ENCODE measurements around the gene ALDH1L1. TPM values are rescaled to one million over a fixed set of nuclear protein-coding genes. Genes with fewer than 3 reads are reported as not detected.

ALDH1L1 gene
- polyA plus RNA-seq, 2 donors, result 3.6 to 5.0 TPM

- H3K4me1 ChIP-seq (ENCODE audit: control insufficient read depth in 2 of 2, insufficient read depth in 2 of 2, low read length in 1 of 2), result no peaks in the 10 kb centered on the region
- no peak overlapping the region for H3K4me3 ChIP-seq (ENCODE audit: low read depth in 1 of 2, low read length in 2 of 2)
- no peaks in the 10 kb centered on the region for H3K9me3 ChIP-seq (ENCODE audit: control insufficient read depth in 2 of 2, insufficient read depth in 1 of 2, low read depth in 1 of 2, low read length in 1 of 2)
- no peak overlapping the region for H3K27ac ChIP-seq (ENCODE audit: low read depth in 2 of 2, low read length in 1 of 2)
- no peaks in the 10 kb centered on the region for H3K36me3 ChIP-seq (ENCODE audit: control insufficient read depth in 2 of 2, insufficient read depth in 2 of 2, low read length in 1 of 2)
- 45% methylated on average over 7 of the region's 7 CpGs for WGBS, 2 donors
- H3K27me3 ChIP-seq (ENCODE audit: control insufficient read depth in 1 of 2, insufficient read depth in 2 of 2, low read length in 2 of 2), result no peaks in the 10 kb centered on the region
These were observed 17.6 kb upstream of the ALDH1L1 start for GRCh38 chr3:126197854-126198584.

GRCh38 chr3:126197343-126197742 lies 17.0 kb upstream of the ALDH1L1 start:
- H3K9me3 ChIP-seq (ENCODE audit: control insufficient read depth in 2 of 2, insufficient read depth in 1 of 2, low read depth in 1 of 2, low read length in 1 of 2), result no peaks in the 10 kb centered on the region
- no peaks in the 10 kb centered on the region for H3K4me1 ChIP-seq (ENCODE audit: control insufficient read depth in 2 of 2, insufficient read depth in 2 of 2, low read length in 1 of 2)
- WGBS, 2 donors, result 77 to 87% methylated on average over 4 of the region's 4 CpGs
- H3K27ac ChIP-seq (ENCODE audit: low read depth in 2 of 2, low read length in 1 of 2), result no peak overlapping the region
- H3K4me3 ChIP-seq (ENCODE audit: low read depth in 1 of 2, low read length in 2 of 2), result no peak overlapping the region
- H3K27me3 ChIP-seq (ENCODE audit: control insufficient read depth in 1 of 2, insufficient read depth in 2 of 2, low read length in 2 of 2), result no peaks in the 10 kb centered on the region
- no peaks in the 10 kb centered on the region for H3K36me3 ChIP-seq (ENCODE audit: control insufficient read depth in 2 of 2, insufficient read depth in 2 of 2, low read length in 1 of 2)

- no peaks in the 10 kb centered on the region for H3K36me3 ChIP-seq (ENCODE audit: control insufficient read depth in 2 of 2, insufficient read depth in 2 of 2, low read length in 1 of 2)
- no peak overlapping the region for H3K27ac ChIP-seq (ENCODE audit: low read depth in 2 of 2, low read length in 1 of 2)
- 79 to 84% methylated on average over 1 of the region's 1 CpG for WGBS, 2 donors
- no peak overlapping the region for H3K4me3 ChIP-seq (ENCODE audit: low read depth in 1 of 2, low read length in 2 of 2)
- H3K27me3 ChIP-seq (ENCODE audit: control insufficient read depth in 1 of 2, insufficient read depth in 2 of 2, low read length in 2 of 2), result no peaks in the 10 kb centered on the region
- H3K4me1 ChIP-seq (ENCODE audit: control insufficient read depth in 2 of 2, insufficient read depth in 2 of 2, low read length in 1 of 2), result no peaks in the 10 kb centered on the region
- H3K9me3 ChIP-seq (ENCODE audit: control insufficient read depth in 2 of 2, insufficient read depth in 1 of 2, low read depth in 1 of 2, low read length in 1 of 2), result no peaks in the 10 kb centered on the region
These were observed 14.4 kb upstream of the ALDH1L1 start for GRCh38 chr3:126194713-126195305.

- Histone ChIP-seq H3K9me3 (ENCODE audit: control insufficient read depth in 2 of 2, insufficient read depth in 1 of 2, low read depth in 1 of 2, low read length in 1 of 2) (no peaks in the 10 kb centered on the region), H3K27me3 (ENCODE audit: control insufficient read depth in 1 of 2, insufficient read depth in 2 of 2, low read length in 2 of 2) (no peaks in the 10 kb centered on the region), H3K4me1 (ENCODE audit: control insufficient read depth in 2 of 2, insufficient read depth in 2 of 2, low read length in 1 of 2) (no peaks in the 10 kb centered on the region), H3K4me3 (ENCODE audit: low read depth in 1 of 2, low read length in 2 of 2) (no peak overlapping the region), H3K36me3 (ENCODE audit: control insufficient read depth in 2 of 2, insufficient read depth in 2 of 2, low read length in 1 of 2) (no peaks in the 10 kb centered on the region), H3K27ac (ENCODE audit: low read depth in 2 of 2, low read length in 1 of 2) (no peak overlapping the region)
- WGBS, 2 donors, result 92 to 93% methylated on average over 4 of the region's 4 CpGs
These were observed 10.9 kb upstream of the ALDH1L1 start for GRCh38 chr3:126191246-126191645.

- H3K27me3 ChIP-seq (ENCODE audit: control insufficient read depth in 1 of 2, insufficient read depth in 2 of 2, low read length in 2 of 2), result no peaks in the 10 kb centered on the region
- no peaks in the 10 kb centered on the region for H3K36me3 ChIP-seq (ENCODE audit: control insufficient read depth in 2 of 2, insufficient read depth in 2 of 2, low read length in 1 of 2)
- H3K4me1 ChIP-seq (ENCODE audit: control insufficient read depth in 2 of 2, insufficient read depth in 2 of 2, low read length in 1 of 2), result no peaks in the 10 kb centered on the region
- no peaks in the 10 kb centered on the region for H3K9me3 ChIP-seq (ENCODE audit: control insufficient read depth in 2 of 2, insufficient read depth in 1 of 2, low read depth in 1 of 2, low read length in 1 of 2)
- H3K27ac ChIP-seq (ENCODE audit: low read depth in 2 of 2, low read length in 1 of 2), result no peak overlapping the region
- WGBS, 2 donors, result 64 to 68% methylated on average over 4 of the region's 4 CpGs
- no peak overlapping the region for H3K4me3 ChIP-seq (ENCODE audit: low read depth in 1 of 2, low read length in 2 of 2)
These were observed 7.5 kb upstream of the ALDH1L1 start for GRCh38 chr3:126187920-126188319.

- Histone ChIP-seq H3K4me3 (ENCODE audit: low read depth in 1 of 2, low read length in 2 of 2) (no peak overlapping the region), H3K27ac (ENCODE audit: low read depth in 2 of 2, low read length in 1 of 2) (no peak overlapping the region), H3K27me3 (ENCODE audit: control insufficient read depth in 1 of 2, insufficient read depth in 2 of 2, low read length in 2 of 2) (no peaks in the 10 kb centered on the region), H3K4me1 (ENCODE audit: control insufficient read depth in 2 of 2, insufficient read depth in 2 of 2, low read length in 1 of 2) (no peaks in the 10 kb centered on the region), H3K9me3 (ENCODE audit: control insufficient read depth in 2 of 2, insufficient read depth in 1 of 2, low read depth in 1 of 2, low read length in 1 of 2) (no peaks in the 10 kb centered on the region), H3K36me3 (ENCODE audit: control insufficient read depth in 2 of 2, insufficient read depth in 2 of 2, low read length in 1 of 2) (no peaks in the 10 kb centered on the region)
- WGBS, 2 donors, result 91 to 92% methylated on average over 9 of the region's 9 CpGs
These were observed 6.4 kb upstream of the ALDH1L1 start for GRCh38 chr3:126186749-126187148.

GRCh38 chr3:126186271-126186670 lies 5.9 kb upstream of the ALDH1L1 start:
- no peak overlapping the region for H3K27ac ChIP-seq (ENCODE audit: low read depth in 2 of 2, low read length in 1 of 2)
- H3K4me1 ChIP-seq (ENCODE audit: control insufficient read depth in 2 of 2, insufficient read depth in 2 of 2, low read length in 1 of 2), result peaks cover 0 to under 1% of the 10 kb centered on the region in 2 donors
- no peaks in the 10 kb centered on the region for H3K9me3 ChIP-seq (ENCODE audit: control insufficient read depth in 2 of 2, insufficient read depth in 1 of 2, low read depth in 1 of 2, low read length in 1 of 2)
- H3K27me3 ChIP-seq (ENCODE audit: control insufficient read depth in 1 of 2, insufficient read depth in 2 of 2, low read length in 2 of 2), result no peaks in the 10 kb centered on the region
- 89 to 96% methylated on average over 4 of the region's 4 CpGs for WGBS, 2 donors
- no peak overlapping the region for H3K4me3 ChIP-seq (ENCODE audit: low read depth in 1 of 2, low read length in 2 of 2)
- no peaks in the 10 kb centered on the region for H3K36me3 ChIP-seq (ENCODE audit: control insufficient read depth in 2 of 2, insufficient read depth in 2 of 2, low read length in 1 of 2)

GRCh38 chr3:126184465-126185000 lies 4.1 kb upstream of the ALDH1L1 start:
- H3K9me3 ChIP-seq (ENCODE audit: control insufficient read depth in 2 of 2, insufficient read depth in 1 of 2, low read depth in 1 of 2, low read length in 1 of 2), result no peaks in the 10 kb centered on the region
- H3K27me3 ChIP-seq (ENCODE audit: control insufficient read depth in 1 of 2, insufficient read depth in 2 of 2, low read length in 2 of 2), result no peaks in the 10 kb centered on the region
- H3K27ac ChIP-seq (ENCODE audit: low read depth in 2 of 2, low read length in 1 of 2), result no peak overlapping the region
- H3K4me1 ChIP-seq (ENCODE audit: control insufficient read depth in 2 of 2, insufficient read depth in 2 of 2, low read length in 1 of 2), result peaks cover 0 to 7% of the 10 kb centered on the region in 2 donors
- 74 to 77% methylated on average over 6 of the region's 6 CpGs for WGBS, 2 donors
- H3K36me3 ChIP-seq (ENCODE audit: control insufficient read depth in 2 of 2, insufficient read depth in 2 of 2, low read length in 1 of 2), result no peaks in the 10 kb centered on the region
- H3K4me3 ChIP-seq (ENCODE audit: low read depth in 1 of 2, low read length in 2 of 2), result no peak overlapping the region

- H3K4me3 ChIP-seq (ENCODE audit: low read depth in 1 of 2, low read length in 2 of 2), result peak overlapping the region in 1 of 2 donors; percentile 58
- H3K27me3 ChIP-seq (ENCODE audit: control insufficient read depth in 1 of 2, insufficient read depth in 2 of 2, low read length in 2 of 2), result no peaks in the 10 kb centered on the region
- 25 to 35% methylated on average over 1 of the region's 1 CpG for WGBS, 2 donors
- peaks cover 4 to 7% of the 10 kb centered on the region in 2 donors for H3K4me1 ChIP-seq (ENCODE audit: control insufficient read depth in 2 of 2, insufficient read depth in 2 of 2, low read length in 1 of 2)
- no peaks in the 10 kb centered on the region for H3K9me3 ChIP-seq (ENCODE audit: control insufficient read depth in 2 of 2, insufficient read depth in 1 of 2, low read depth in 1 of 2, low read length in 1 of 2)
- peak overlapping the region; percentile 71 to 80 for H3K27ac ChIP-seq (ENCODE audit: low read depth in 2 of 2, low read length in 1 of 2)
- no peaks in the 10 kb centered on the region for H3K36me3 ChIP-seq (ENCODE audit: control insufficient read depth in 2 of 2, insufficient read depth in 2 of 2, low read length in 1 of 2)
These were observed 976 bp upstream of the ALDH1L1 start for GRCh38 chr3:126181398-126181725.
